ENCODE results near the gene EIF4A3. TPM values are rescaled to one million over a fixed set of nuclear protein-coding genes. Genes with fewer than 3 reads are reported as not detected.

EIF4A3 gene
- total RNA-seq, 4 donors from 2014 or later = 27.4 to 32.8 (median 30.0) TPM

- Histone ChIP-seq H3K27ac (no peak overlapping the region), H3K36me3 (no peaks in the 10 kb centered on the region), H3K9me3 (no peaks in the 10 kb centered on the region), H3K4me1 (peaks cover 3 to 8% of the 10 kb centered on the region in 2 donors), H3K27me3 (no peaks in the 10 kb centered on the region), H3K4me3 (no peak overlapping the region)
- TF ChIP-seq CTCF (IDR thresholded peaks at IDR 0.05 in 4 of 5, conservative IDR thresholded peaks at IDR 0.05 in 1 of 5) (no peak), POLR2A (IDR thresholded peaks at IDR 0.05) (no peak)
- ATAC-seq = no peak
- in situ Hi-C loops (cut with MboI; ENCODE audit: low sequenced_read_pairs in 4 of 4) = no loop called here
- no peak for DNase-seq
- intact Hi-C loops (cut with DNase I; ENCODE audit: low total_unique reads) = no loop called here
Observed at GRCh38 chr17:80183581-80184422, 36.9 kb upstream of the EIF4A3 start.

- Histone ChIP-seq H3K9me3 (no peaks in the 10 kb centered on the region), H3K27ac (no peak overlapping the region), H3K36me3 (no peaks in the 10 kb centered on the region), H3K4me3 (no peak overlapping the region), H3K27me3 (no peaks in the 10 kb centered on the region), H3K4me1 (peaks cover under 1 to 6% of the 10 kb centered on the region in 2 donors)
- ATAC-seq (no peak), DNase-seq (no peak)
- intact Hi-C loops (cut with DNase I; ENCODE audit: low total_unique reads) (no loop called here), in situ Hi-C loops (cut with MboI; ENCODE audit: low sequenced_read_pairs in 4 of 4) (no loop called here)
- TF ChIP-seq CTCF (IDR thresholded peaks at IDR 0.05 in 4 of 5, conservative IDR thresholded peaks at IDR 0.05 in 1 of 5) (no peak), POLR2A (IDR thresholded peaks at IDR 0.05) (no peak)
Observed at GRCh38 chr17:80182845-80183223, 35.9 kb upstream of the EIF4A3 start.

- ATAC-seq = no peak
- no peak for DNase-seq
- in situ Hi-C loops (cut with MboI; ENCODE audit: low sequenced_read_pairs in 4 of 4) (no loop called here), intact Hi-C loops (cut with DNase I; ENCODE audit: low total_unique reads) (no loop called here)
- Histone ChIP-seq H3K36me3 (no peaks in the 10 kb centered on the region), H3K27ac (no peak overlapping the region), H3K4me1 (peaks cover 0 to under 1% of the 10 kb centered on the region in 2 donors), H3K4me3 (no peak overlapping the region), H3K27me3 (no peaks in the 10 kb centered on the region), H3K9me3 (no peaks in the 10 kb centered on the region)
- no peak for TF ChIP-seq POLR2A (IDR thresholded peaks at IDR 0.05)
- no peak for TF ChIP-seq CTCF (IDR thresholded peaks at IDR 0.05 in 4 of 5, conservative IDR thresholded peaks at IDR 0.05 in 1 of 5)
Observed at GRCh38 chr17:80182118-80182844, 35.4 kb upstream of the EIF4A3 start.

- no peak for DNase-seq
- H3K4me3 ChIP-seq = no peak overlapping the region
- no peak for ATAC-seq
- intact Hi-C loops (cut with DNase I; ENCODE audit: low total_unique reads) = no loop called here
- TF ChIP-seq CTCF (IDR thresholded peaks at IDR 0.05 in 4 of 5, conservative IDR thresholded peaks at IDR 0.05 in 1 of 5) (no peak), POLR2A (IDR thresholded peaks at IDR 0.05) (no peak)
- H3K9me3 ChIP-seq = no peaks in the 10 kb centered on the region
- no peaks in the 10 kb centered on the region for H3K36me3 ChIP-seq
- no peaks in the 10 kb centered on the region for H3K27me3 ChIP-seq
- H3K4me1 ChIP-seq = no peaks in the 10 kb centered on the region
- no peak overlapping the region for H3K27ac ChIP-seq
- in situ Hi-C loops (cut with MboI; ENCODE audit: low sequenced_read_pairs in 4 of 4) = no loop called here
Observed at GRCh38 chr17:80181431-80181830, 34.5 kb upstream of the EIF4A3 start.
